Umbilical cord (tissue), 2 donors: Measurements from ENCODE around the gene BZW1. TPM values are rescaled to one million over a fixed set of nuclear protein-coding genes. Genes with fewer than 3 reads are reported as not detected.

ENCODE experiments used
- DNase-seq: peaks from one replicate; pipeline ENCODE4 v3.0.0-alpha.2; 2015; ENCODE audit warnings: low spot score
- total RNA-seq: library from RNA; depleted of rRNA; stranded (reverse); fragments of >200 nt; gene quantifications from one replicate; pipeline ENCODE4 v1.2.3, GENCODE V29; 2014; ENCODE audit warnings: low replicate concordance; ENCODE audit not compliant: insufficient read depth

The BZW1 gene
- 281 TPM for total RNA-seq

DNA sequence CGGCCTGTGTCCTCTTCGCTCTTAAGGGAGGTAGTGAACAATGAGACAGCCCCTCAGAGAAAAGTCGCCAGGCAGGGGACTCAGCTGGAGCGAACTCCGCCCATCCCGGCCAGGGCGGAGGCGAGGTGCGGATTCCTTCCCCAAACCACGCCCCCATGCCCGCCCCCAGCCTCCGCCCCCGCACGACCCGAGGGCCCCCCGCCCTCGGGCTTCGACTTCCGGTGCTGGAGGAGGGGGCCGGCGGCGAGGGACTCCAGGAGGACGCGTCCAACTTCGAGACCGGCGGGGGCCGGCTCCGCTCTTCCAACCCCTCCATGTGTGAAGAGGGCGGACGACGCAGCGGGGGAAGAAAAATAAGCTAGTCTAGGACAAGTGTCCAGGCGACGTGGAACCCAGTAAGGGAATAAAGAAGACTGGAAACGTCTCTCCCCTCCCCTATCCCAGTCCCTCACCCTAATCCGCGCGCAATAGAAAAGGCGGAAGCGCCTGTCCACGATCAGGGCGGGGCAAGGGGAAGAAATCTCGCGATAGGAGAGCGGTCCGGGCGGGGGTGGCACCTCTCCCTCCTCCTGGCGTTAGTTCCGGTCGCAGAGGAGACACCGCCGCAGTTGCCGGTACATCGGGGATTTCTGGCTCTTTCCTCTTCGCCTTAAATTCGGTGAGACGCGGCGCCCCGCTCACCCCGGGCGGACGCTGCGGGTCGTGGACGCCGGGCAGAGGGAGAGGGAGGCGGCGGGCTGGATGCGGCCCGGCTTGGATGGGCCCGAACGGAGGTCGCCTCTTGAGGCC, at the start of gene BZW1:
TSS of gene BZW1 (plus strand) at position 578 of the 789 bp plus-strand sequence. CDS start 1,308 bp downstream, outside the sequence.
- peak; percentile 99 for DNase-seq

DNA sequence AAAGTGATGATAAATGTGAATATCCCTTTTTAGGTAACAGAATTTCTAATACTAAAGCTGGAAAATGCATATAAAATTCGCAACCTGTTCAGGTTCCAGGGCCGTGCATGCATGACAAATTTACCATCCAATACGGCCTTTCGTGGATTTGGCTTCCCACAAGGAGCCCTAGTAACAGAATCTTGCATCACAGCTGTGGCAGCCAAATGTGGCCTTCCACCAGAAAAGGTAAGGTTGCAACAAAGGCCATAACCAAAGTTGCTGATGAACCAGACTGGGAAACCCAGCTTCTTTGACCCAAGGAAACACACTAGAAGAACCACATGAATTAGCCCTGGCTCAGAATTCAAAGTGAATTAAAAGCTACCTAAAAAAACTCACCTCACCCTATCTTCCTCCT, 49.6 kb upstream of the BZW1 start:
- no peak for DNase-seq

DNA sequence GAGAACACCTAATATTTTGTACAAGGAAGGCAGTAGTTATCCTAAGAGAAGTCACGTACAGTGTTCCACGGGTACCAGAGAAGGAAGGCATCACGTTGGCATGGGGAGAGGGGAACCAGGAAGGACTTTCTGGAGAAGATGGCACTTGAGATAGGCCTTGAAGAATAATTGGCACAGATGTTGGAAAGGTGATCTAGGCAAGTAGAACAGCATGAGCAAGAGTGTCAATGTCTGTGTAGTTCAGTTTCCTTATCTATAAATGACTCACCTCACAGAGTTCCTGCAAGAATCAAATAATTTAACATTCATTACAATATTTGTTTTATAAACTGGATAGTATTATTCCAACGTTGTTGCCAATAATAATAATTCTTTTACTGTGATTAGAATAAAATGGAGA, 48.3 kb upstream of the BZW1 start:
- DNase-seq = no peak

DNA sequence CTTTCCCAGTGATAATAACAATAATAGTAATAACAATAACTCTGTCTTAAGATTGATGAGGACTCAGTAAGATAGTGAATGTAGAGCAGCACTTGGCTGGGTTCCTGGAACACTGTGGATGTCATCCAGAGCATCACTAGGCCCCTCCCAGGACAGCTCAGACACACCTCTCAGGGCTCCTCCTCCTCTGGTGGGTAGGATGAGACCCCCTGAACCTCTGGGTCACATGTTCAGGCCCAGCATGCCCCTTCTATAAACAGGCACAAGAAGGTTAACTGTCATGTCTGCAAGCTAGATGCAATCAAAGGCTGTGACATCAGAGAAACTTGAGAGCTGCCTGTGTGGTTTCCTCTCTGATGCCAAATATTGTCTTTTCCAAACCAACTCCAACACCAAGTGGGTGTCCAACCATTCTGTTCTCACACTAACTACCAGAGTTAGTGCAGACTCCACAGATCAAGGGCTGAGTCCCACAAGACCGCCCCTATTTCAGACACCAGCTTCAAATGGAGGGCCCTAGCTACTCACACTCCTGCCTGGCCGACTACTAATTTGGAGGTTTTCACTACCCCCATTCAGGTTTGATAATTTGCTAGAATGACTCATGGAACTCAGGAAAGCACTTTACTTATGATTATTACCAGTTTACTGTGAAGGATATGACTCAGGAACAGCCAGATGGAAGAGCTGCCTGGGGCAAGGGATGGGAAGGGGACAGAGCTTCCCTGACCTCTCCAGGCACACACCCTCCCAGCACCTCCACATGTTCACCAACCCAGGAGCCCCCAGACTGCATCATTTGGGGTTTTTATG, 46.4 kb upstream of the BZW1 start:
- DNase-seq = no peak

DNA sequence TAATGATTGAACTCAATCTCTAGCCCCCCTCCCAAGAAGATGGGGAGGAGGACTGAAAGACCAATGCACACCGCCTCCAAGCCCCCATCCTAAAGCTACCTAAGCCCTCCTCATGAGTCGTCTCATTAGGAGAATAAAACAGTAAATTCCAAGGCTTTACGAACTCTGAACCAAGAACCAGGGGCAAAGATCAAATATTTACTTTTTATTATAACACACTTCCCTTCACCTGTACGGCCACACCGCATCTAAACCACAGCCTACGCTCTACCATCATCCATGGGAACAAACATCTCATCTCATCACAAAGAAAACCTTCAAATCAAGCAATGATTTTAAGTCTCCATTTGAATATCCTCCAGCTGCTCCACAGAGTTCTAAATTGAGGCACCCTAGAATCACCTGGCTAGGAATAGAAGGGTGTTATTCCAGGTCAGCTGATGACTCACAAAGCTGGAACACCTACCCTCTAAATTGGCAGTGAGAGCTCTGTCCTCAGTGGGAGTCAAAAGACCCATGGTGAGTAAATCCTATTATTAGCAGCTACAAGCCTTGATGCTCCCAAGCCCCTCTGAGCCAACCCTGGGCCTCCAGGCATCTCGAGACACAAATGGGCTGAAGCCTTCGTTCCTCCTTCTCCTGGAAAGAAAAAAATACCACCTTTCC, 45.6 kb upstream of the BZW1 start:
- no peak for DNase-seq

DNA sequence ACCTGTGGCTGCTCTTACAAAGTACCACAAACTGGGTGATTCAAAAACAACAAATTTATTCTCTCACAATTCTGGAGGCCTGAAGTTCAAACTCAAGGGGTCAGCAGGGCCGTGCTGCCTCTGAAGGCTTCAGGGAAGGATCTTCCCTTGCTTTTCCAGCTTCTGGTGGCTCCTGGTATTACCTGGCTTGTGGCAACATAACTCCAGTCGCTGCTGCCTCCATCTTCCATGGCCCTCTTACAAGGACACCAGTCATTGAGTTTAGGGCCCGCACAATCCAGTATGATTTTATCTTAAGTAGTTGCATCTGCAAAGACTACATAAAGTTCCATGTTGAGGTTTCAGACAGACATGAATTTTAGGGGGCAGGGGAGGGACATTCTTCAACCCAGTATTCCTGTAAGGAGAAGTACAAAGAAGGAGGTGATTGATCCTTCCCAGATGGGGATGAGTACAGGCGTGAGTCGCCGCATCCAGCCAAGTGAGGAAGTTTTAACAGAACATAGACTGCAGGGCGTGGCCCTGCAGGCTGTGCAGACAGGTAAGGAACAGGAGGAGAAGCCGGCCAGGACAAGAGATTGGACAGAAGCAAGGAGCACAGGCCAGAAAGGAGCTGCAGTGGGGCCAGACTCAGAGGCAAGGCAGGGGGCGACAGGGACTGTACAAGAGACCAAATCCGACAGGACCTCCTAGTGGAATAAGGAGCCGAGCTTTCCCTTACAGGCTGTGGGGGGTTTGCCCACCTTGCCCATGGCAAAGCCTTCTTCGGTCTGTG, 44.4 kb upstream of the BZW1 start:
- DNase-seq = no peak

DNA sequence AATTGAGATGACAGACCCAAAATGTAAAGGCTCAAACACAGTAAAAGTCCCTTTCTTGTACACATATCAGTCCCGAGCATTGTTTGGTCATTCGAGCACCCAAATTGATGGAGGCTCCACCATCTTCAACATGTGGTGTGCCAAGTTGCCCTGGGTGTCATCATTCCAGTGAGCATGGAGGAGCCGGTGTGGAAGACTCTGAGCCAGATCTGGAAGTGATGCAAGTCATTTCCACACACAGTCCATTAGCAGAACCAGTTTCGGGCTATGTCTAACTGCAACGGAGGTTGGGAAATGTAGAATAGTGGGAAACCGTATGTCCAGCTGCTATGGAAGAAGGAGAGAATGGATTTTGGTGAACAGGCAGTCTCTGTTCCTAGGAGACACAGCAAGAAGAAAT, 40.9 kb upstream of the BZW1 start:
- DNase-seq = no peak

DNA sequence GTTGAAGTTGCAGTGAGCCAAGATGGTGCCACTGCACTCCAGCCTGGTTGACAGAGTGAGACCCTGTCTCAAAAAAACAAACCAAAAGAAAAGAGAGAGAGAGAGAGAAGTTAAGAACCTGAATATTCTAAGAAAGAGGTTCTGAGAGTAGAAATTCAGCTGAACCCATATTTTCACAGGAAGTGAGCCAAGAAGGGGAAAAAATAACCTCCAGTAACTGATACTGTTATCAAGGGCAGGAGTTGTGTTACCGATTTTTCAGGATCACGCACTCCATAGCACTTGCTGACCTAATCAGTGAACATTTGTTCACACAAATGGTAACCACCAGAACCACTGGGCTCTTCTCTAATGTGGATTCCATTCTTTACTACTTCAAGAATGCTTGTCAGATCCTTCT, 39.1 kb upstream of the BZW1 start:
- no peak for DNase-seq

DNA sequence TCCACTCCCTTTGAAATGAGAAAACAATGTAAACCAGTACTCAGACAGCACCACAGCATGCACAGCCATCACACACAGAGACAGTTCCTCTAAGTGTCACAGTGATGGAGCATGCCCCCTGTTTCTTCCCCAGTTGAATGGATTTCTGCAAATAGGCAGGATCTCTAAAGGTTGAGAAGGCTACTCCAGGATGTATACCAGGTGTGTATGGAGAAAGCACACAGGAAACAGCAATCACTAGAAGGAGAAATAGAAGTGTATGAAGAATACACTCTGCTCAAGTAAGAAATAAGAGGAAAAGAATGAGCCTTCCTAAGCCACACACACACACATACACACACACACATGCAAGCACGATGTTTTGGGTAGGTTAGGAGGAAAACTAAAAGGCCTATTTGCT, 38.6 kb upstream of the BZW1 start:
- no peak for DNase-seq

DNA sequence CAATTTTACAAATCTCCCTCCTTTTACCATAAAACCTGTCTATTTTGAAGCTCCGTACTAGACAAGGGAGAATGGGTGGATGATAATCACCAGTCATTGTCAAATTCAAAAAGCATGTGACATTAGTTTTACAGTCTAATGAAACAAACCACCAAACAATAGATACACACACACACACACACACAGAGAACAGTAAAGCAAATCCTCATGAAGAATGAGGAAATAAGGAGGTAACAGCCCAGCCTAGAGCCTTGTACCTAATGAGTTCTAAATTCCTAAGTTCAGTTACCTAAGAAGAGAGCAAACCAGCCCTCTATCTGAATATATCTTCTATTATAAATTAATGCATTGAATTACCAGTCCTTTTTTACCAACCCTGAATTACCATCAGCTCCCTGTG, 36.8 kb upstream of the BZW1 start:
- no peak for DNase-seq

DNA sequence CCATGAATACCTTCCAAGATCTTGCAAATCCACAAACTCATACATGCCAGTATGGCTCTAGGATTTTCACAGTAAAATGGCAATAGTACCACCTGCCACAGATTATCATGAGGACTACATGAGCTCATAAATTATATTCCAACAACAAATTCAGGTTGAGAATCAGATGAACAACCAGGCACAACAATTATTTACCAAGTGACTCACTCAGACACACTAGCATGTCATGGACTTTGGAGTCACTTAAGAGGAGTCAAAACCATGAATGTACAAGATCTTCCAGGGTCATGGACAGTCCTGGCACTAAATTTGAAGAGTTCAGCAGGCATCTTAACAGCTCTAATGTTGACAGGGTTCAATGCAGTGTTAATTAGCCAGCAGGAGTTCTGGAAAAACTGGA, 34.4 kb upstream of the BZW1 start:
- no peak for DNase-seq

DNA sequence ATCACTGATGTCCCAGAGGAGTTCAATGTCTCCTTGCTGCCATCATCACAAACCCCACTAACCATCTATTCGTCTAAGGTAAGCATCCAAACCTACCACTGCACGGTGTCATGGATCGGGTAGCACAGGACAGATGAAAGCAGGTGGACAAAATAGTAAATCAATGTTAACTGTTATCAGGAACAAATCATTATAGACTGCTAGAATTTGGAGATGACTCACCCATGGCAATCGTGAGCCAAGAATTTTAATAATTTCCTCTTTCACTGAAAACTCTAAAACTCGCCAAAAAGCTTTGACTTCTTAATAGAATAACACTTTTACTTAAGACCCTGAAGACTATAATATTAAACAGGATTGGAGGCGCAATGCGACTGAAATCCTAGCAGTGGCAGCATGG, 33.7 kb upstream of the BZW1 start:
- no peak for DNase-seq

DNA sequence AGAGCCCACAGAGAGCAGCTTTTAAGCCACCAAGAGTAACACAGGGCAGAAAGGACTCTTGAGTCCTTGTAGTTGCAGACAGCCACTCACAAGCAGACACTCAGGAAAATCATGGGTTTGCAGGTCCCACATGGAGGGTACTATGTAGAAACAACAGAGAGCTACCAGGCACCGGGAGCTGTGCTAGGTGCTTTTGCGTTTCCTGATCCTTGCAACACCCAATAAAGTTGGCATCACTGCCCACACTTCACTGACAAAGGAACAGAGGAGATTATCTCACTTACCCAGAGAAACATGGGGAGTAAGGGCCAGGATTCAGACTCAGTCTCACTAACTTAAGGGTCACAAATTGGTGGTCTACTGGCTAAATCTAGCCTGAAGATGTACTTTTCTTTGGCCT, 32.5 kb upstream of the BZW1 start:
- DNase-seq = no peak

DNA sequence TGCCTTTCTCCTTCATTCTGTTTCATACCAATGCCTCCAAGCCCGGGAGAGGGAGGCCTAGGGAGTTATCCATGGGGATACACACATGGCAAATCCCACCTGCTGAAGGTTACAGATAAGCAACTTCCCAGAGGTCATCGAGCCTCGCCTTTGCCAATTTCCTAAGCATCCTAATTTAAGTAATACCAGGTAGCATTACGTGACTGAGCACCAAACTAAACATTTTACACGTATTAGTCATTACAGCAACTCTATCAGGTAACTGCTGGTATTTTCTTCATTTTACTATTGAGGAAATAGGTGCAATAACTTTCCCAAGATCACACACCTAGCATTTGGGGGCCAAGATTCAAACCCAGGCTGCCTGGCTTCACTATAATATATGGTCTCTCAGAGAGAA, 30.1 kb upstream of the BZW1 start:
- DNase-seq = no peak

DNA sequence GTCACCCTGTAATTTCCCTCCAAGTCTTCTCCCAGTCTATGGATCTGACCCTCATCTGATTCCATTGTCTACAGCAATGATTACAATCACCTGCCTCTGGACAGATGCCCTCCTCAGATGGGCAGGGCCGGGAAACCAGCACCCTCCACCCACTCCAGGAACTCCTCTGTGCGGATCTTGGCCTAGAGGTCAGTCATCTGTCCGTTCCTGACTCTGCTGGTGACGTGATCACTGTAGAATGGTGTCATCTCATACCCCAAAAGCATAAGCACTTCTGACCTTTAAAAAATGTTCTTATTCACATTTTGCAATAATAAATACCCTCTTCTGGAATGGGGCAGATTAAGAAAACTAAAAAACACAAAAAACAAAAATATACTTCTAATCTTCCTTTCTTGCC, 29.5 kb upstream of the BZW1 start:
- DNase-seq = no peak

DNA sequence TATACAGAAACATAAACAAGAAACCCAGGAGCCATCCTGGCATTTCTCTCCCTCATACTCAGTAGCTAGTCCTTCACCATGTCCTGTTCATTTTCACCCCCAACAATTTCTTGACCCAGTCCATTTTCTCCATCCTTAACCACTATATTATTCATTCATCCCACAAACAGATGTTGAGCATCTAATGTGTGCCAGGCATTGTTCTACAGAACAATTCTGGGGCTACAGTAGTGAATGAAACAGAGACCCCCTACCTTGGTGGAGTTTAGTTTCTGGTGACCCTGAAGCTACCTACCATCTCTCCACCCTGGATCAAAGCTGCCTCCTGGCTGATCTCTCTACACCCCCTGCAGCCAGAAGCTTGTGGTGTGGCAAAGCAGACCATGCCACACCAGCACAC, 27.5 kb upstream of the BZW1 start:
- DNase-seq = no peak

DNA sequence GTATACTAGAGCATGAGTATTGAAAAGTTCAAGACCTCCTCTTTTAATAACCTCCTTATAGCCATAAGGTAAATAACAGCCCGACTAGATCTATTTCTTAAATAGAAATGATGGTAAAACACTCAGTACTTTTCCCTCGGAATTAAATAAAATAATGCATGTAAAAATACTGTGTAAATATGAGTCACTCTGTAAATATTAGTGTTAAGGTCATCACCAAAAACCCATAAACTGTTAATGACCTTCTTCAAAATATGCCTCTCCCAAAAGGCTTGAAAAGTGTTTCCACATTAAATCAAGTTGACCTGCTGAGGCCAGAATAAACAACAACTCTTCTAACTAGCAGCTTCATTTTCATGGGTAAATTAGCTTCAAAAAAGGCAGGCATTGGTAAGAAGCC, 25.3 kb upstream of the BZW1 start:
- DNase-seq = peak; percentile 3

DNA sequence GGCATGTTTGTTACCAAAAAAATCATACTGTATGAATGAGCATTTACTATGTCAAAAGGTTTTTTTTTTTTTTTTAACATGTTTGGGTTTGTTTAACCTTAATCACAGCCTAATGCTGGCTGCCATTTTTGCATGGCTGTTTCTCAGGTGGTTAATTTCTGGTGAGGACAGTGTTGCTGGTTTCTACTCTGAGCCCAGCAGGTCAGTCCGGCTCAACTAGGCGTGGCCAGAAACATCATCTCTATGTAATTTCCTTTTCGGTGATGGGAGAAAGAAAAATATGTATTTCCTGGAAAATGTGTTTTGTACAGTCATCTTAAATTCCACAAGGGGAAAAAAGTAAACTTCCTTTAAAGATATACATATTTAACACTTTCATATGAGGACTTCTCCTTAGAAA, 24.9 kb upstream of the BZW1 start:
- peak; percentile 44 for DNase-seq

DNA sequence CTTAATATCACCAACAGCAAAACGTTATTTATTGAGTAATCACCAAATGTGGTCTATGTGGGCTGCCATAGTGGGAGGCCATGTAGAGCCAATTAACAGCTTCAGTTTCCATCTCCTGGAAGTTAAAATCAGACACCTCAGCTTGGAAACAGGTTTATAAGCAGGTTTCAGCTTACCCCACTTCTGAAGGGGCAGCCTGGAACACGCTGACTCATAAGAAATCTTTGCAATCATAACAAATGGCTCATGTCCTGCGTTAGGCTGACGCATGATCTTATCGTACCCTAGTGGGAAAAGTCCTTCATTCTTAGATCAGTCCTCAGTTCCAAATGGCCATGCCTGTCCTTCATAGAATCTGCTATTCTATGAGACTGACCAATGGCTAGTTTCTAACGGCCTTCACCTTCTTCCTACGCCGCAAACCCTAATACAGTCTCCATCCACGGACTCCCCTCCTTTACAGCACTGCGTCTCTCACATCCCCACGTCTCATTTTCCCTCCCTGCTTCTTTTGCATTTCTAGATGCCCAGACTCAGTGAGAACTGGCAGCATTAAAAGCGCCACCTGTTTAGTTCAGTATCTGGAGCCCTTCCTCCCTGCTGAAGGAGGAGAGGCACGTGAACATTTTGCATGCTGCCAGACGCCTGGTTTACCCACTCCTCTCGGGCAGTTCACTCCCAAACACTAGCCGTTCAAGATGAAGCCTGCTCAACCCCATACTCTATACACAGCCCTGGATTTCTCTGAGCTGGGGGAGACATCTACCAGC, 24.2 kb upstream of the BZW1 start:
- DNase-seq = peak; percentile 57

DNA sequence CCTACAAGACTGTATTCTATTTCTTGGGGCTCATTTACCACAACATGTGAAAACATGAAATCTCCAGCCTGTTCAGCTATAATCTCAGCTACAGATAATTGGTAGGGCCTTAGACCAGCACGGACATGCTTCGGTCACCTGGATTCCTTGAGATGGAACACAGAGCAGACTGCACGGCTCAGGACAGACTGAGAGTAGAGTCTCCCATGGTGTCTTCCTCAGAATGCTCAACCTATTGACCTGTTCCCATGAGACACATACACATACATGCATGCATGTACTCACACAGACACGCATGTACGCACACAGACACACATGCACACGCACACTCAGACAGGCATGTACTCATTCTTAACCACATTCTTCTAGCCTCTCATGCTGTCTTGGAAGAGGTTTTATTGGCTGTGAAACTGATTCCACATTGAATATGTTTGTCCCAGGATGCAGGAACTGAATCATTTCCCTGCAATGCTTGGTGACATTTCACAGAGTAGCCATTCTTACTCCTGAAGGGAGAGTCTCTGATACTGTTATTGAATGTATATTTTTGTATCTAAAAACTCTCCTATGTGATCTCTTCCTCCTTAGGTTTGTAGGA, 23.5 kb upstream of the BZW1 start:
- DNase-seq = peak; percentile 39

DNA sequence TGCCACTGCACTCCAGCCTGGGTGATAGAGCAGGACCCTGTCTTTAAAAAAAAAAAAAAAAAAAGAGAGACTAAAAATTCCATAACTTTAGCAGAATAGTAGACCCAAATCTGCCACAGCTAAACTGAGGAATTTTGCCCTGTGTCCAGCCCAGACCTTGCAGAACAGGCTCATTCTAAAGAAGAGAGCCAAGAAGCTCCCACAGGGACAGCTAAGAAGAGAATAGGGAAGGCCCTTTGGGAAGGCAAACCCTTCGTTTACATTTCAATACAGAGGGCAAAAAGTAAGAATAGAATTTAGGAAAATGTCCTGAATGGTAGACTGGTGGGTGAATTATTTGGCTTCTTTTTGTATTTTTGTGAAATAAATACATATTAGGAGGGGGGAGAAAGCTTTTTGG, 21.5 kb upstream of the BZW1 start:
- no peak for DNase-seq
